Endothelial cell of umbilical vein (primary cell): ENCODE data around the gene MARK2. TPM values are rescaled to one million over a fixed set of nuclear protein-coding genes. Genes with fewer than 3 reads are reported as not detected.

ENCODE experiments used
- BruUV-seq: library from RNA; stranded (reverse); fragments of 400-500 nt; replicated peaks from 2 replicates; lab custom pipeline; 2021; lab: Mats Ljungman, UMichigan
- CTCF ChIA-PET: fragments of 300-600, 350-600 bp; sonication (Branson Sonifier 250); formaldehyde crosslinking; loops from one replicate; lab custom pipeline; 2021; ENCODE audit warnings: antibody characterized with exemption, inconsistent platforms; lab: Charles Lee
- POLR2A ChIA-PET: fragments of 300-600, 350-600 bp; sonication (Branson Sonifier 250); formaldehyde crosslinking; loops from one replicate; lab custom pipeline; 2021; ENCODE audit warnings: antibody characterized with exemption, inconsistent platforms; lab: Charles Lee
- DNase-seq: peaks from one replicate; pipeline ENCODE4 v3.0.0-alpha.2; 2011; ENCODE audit warnings: low read depth, low spot score
- FAIRE-seq: peaks from 2 replicates; lab custom pipeline; 2011; peaks lifted over from hg19 to GRCh38; lab: Jason Lieb, UNC
- H2AFZ ChIP-seq: 2 replicates; pipeline ENCODE4 v1.6.0; 2012; ENCODE audit warnings: low read depth, low read length, control low read depth, inconsistent platforms
- H3K27ac ChIP-seq: 2 replicates; pipeline ENCODE4 v1.5.1; 2011; ENCODE audit warnings: low read depth, mild to moderate bottlenecking, control low read depth, low read length, moderate library complexity; ENCODE audit not compliant: insufficient read depth
- H3K27me3 ChIP-seq, 2 experiments: 2 replicates each; pipeline versions ENCODE4 v1.6.0 to v1.6.1; 2011; ENCODE audit warnings: low read length in 2 of 2, mixed read lengths in 1 of 2; ENCODE audit not compliant: control insufficient read depth in 2 of 2, insufficient read depth in 2 of 2
- H3K36me3 ChIP-seq, 2 experiments: 2 replicates in 1 of 2; 3 replicates in 1 of 2; pipeline ENCODE4 v1.5.1; 2011; ENCODE audit warnings: low read length in 2 of 2, mild to moderate bottlenecking in 1 of 2, moderate library complexity in 1 of 2; ENCODE audit not compliant: control insufficient read depth in 2 of 2, insufficient read depth in 2 of 2; ENCODE audit errors: extremely low read depth in 1 of 2
- H3K4me1 ChIP-seq: 3 replicates; pipeline ENCODE4 v1.5.1; 2011; ENCODE audit warnings: mild to moderate bottlenecking, low read length; ENCODE audit not compliant: control insufficient read depth, insufficient read depth; ENCODE audit errors: extremely low read depth
- H3K4me2 ChIP-seq: 2 replicates; pipeline ENCODE4 v1.6.1; 2011; ENCODE audit warnings: low read length, control low read depth, mixed read lengths; ENCODE audit not compliant: insufficient read depth
- H3K4me3 ChIP-seq, 3 experiments: fragments of 200-600 bp in 1 of 3; sonication (generic), shearing (Covaris generic) in 1 of 3; replicated peaks in 1 of 3; 2 replicates each; pipeline ENCODE4 v1.5.1; 2011 to 2016; ENCODE audit warnings: control low read depth in 3 of 3, low read length in 3 of 3, mild to moderate bottlenecking in 2 of 3, inconsistent platforms in 1 of 3, low read depth in 1 of 3, moderate library complexity in 1 of 3; ENCODE audit not compliant: insufficient read depth in 1 of 3
- H3K79me2 ChIP-seq: 2 replicates; pipeline ENCODE4 v1.6.0; 2012; ENCODE audit warnings: low read length, inconsistent platforms; ENCODE audit not compliant: control insufficient read depth, insufficient read depth
- H3K9ac ChIP-seq: replicated peaks from 2 replicates; pipeline ENCODE3; 2011; ENCODE audit warnings: low read length, control low read depth; ENCODE audit not compliant: insufficient read depth; ENCODE audit errors: extremely low read depth
- H3K9me1 ChIP-seq: replicated peaks from 3 replicates; pipeline ENCODE4 v1.6.0; 2011; ENCODE audit warnings: mild to moderate bottlenecking, low read length; ENCODE audit not compliant: control insufficient read depth, insufficient read depth; ENCODE audit errors: extremely low read depth
- H3K9me3 ChIP-seq: replicated peaks from 2 replicates; pipeline ENCODE4 v1.5.1; 2012; ENCODE audit warnings: low read length, inconsistent platforms; ENCODE audit not compliant: control insufficient read depth, insufficient read depth
- H4K20me1 ChIP-seq: replicated peaks from 2 replicates; pipeline ENCODE3; 2011; ENCODE audit warnings: mild to moderate bottlenecking, low read length; ENCODE audit not compliant: control insufficient read depth, insufficient read depth; ENCODE audit errors: extremely low read depth
- EZH2 ChIP-seq: IDR thresholded peaks from 2 replicates; pipeline ENCODE4 v1.6.1; 2012; ENCODE audit warnings: borderline replicate concordance, low read depth, mild to moderate bottlenecking, moderate library complexity, low read length, inconsistent platforms; ENCODE audit not compliant: severe bottlenecking
- FOS ChIP-seq: IDR thresholded peaks from 2 replicates; pipeline ENCODE4 v1.6.1; 2011; ENCODE audit warnings: mild to moderate bottlenecking, low read length, moderate library complexity, borderline replicate concordance; ENCODE audit not compliant: insufficient read depth
- GATA2 ChIP-seq: IDR thresholded peaks from 2 replicates; pipeline ENCODE4 v1.7.0; 2011; ENCODE audit warnings: low read depth, mild to moderate bottlenecking, moderate library complexity, mixed read lengths, low read length; ENCODE audit not compliant: insufficient read length, insufficient read depth
- JUN ChIP-seq: IDR thresholded peaks from 2 replicates; pipeline ENCODE4 v1.6.1; 2011; ENCODE audit warnings: borderline replicate concordance, low read depth; ENCODE audit not compliant: insufficient read length, insufficient read depth
- MYC ChIP-seq: IDR thresholded peaks from one replicate; pipeline ENCODE4 v1.6.1; 2011; ENCODE audit warnings: mild to moderate bottlenecking, low read depth, low read length
- POLR2A ChIP-seq: IDR thresholded peaks from 2 replicates; pipeline ENCODE4 v1.6.1; 2012; ENCODE audit warnings: low read depth, mild to moderate bottlenecking, control low read depth, low read length
- POLR2AphosphoS5 ChIP-seq: IDR thresholded peaks from 2 replicates; pipeline ENCODE4 v1.6.1; 2012; ENCODE audit warnings: low read depth, mild to moderate bottlenecking, control low read depth, low read length, moderate library complexity; ENCODE audit not compliant: insufficient read depth
- dilution Hi-C: fragments of 300-500 bp; cut with MboI; formaldehyde crosslinking; loops from one replicate; pipeline ENCODE4 v1.15.0; 2019; ENCODE audit warnings: low sequenced_read_pairs; ENCODE audit not compliant: extremely low pct_ligation_motif_present
- intact Hi-C: fragments of 100-400 bp; cut with micrococcal nuclease; formaldehyde crosslinking; loops from one replicate; pipeline ENCODE4 v1.10.0; 2022
- polyA plus RNA-seq, 4 experiments: library from polyadenylated mRNA; depleted of rRNA in 3 of 4; stranded (reverse) in 3 of 4; unstranded in 1 of 4; fragments of >200 nt; gene quantifications; 2 replicates each; pipeline versions ENCODE4 v1.2.1 to v1.2.3, GENCODE V29; 2011 to 2012; ENCODE audit warnings: missing spikeins in 1 of 4
- total RNA-seq: library from RNA; stranded (reverse); gene quantifications from 2 replicates; pipeline ENCODE4 v1.2.3, GENCODE V29; 2021
- TF ChIP-seq, protein P1 (sequence below): IDR thresholded peaks from 2 replicates; pipeline ENCODE4 v1.6.1; 2011; ENCODE audit not compliant: insufficient read depth, insufficient read length
- TF ChIP-seq, protein P2 (sequence below), 2 donors: IDR thresholded peaks; 1 replicate in 1 of 2; 2 replicates in 1 of 2; pipeline ENCODE4 v1.5.1; 2011; ENCODE audit warnings: low read length in 2 of 2, mild to moderate bottlenecking in 2 of 2, moderate library complexity in 2 of 2, control low read depth in 1 of 2, inconsistent platforms in 1 of 2, low read depth in 1 of 2; ENCODE audit not compliant: insufficient read depth in 1 of 2; ENCODE audit errors: extremely low read depth in 1 of 2

MARK2 gene
- total and polyA plus RNA-seq, 2 donors (not counting 3 experiments of a cell fraction or from before 2014, with no cell fraction given): 16.6 to 34.7 TPM

DNA sequence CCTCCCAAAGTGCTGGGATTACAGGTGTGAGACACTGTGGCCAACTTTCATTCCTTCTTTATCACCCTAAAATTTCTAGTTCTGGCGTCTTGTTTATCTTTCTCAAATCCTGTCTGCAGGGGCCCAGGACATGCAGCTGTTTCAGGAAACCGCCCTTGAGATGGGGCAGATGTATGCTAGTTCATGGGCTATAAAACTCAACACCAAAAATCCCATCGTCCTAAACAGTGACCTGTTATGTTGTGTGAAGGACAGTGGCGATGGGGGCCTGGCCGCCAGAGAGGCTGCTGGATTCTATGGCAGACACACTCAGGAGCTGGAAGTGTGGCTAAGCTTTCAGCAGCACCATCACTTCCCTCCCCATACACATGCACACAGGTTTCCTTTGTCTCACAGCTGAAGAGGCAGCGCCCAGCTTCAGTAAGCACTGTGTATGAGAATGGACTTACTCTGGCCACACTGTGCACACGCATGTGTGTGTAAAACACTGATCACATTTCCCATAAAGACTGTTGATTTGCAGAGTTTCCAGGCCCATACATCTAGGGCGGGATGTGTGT is 36.7 kb downstream of the MARK2 start:
- Histone ChIP-seq H3K27me3 (no peaks in the 10 kb centered on the region), H3K36me3 (peaks cover 0 to 2% of the 10 kb centered on the region in 2 experiments), H3K9me3 (no peaks in the 10 kb centered on the region), H3K9me1 (no peaks in the 10 kb centered on the region), H3K4me3 (no peak overlapping the region), H4K20me1 (no peaks in the 10 kb centered on the region), H3K9ac (no peak overlapping the region), H2AFZ (no peak overlapping the region), H3K4me2 (no peak overlapping the region), H3K79me2 (peaks cover 55% of the 10 kb centered on the region), H3K27ac (no peak overlapping the region), H3K4me1 (peaks cover 9% of the 10 kb centered on the region)
- TF ChIP-seq POLR2A (no peak), POLR2AphosphoS5 (no peak), MYC (no peak), JUN (no peak), GATA2 (no peak), EZH2 (no peak), FOS (no peak)
- TF ChIP-seq, protein P1, sequence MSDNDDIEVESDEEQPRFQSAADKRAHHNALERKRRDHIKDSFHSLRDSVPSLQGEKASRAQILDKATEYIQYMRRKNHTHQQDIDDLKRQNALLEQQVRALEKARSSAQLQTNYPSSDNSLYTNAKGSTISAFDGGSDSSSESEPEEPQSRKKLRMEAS: no peak
- TF ChIP-seq, protein P2, sequence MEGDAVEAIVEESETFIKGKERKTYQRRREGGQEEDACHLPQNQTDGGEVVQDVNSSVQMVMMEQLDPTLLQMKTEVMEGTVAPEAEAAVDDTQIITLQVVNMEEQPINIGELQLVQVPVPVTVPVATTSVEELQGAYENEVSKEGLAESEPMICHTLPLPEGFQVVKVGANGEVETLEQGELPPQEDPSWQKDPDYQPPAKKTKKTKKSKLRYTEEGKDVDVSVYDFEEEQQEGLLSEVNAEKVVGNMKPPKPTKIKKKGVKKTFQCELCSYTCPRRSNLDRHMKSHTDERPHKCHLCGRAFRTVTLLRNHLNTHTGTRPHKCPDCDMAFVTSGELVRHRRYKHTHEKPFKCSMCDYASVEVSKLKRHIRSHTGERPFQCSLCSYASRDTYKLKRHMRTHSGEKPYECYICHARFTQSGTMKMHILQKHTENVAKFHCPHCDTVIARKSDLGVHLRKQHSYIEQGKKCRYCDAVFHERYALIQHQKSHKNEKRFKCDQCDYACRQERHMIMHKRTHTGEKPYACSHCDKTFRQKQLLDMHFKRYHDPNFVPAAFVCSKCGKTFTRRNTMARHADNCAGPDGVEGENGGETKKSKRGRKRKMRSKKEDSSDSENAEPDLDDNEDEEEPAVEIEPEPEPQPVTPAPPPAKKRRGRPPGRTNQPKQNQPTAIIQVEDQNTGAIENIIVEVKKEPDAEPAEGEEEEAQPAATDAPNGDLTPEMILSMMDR (IDR thresholded peaks at IDR 0.05; ENCODE audit: extremely low read depth in 1 of 2, insufficient read depth in 1 of 2, low read depth in 1 of 2, low read length in 2 of 2): no peak
- no TSS peak for BruUV-seq
- DNase-seq (no peak), FAIRE-seq (no peak)
- ChIA-PET CTCF (interaction anchor here (0.5 to 2.2 kb wide), 4 partner anchors 31 to 86 kb away, joined by 3 to 9 read pairs (median 5); partner anchors contain the start of gene MARK2), POLR2A (no interaction called here)
- dilution Hi-C loops (no loop called here), intact Hi-C loops (no loop called here)
